ENCODE data around the gene RSPH3.
"Not testable (repeated sequence)": the region's sequence is repeated elsewhere in the genome, so short reads cannot be mapped to it uniquely, and the experiment has no call there.

The RSPH3 gene

GRCh38 chr6:158996856-158997255 lies 3.1 kb downstream of the RSPH3 start:
- Histone ChIP-seq H3K9me3 (ENCODE audit: control insufficient read depth, low read length) (no peaks in the 10 kb centered on the region), H3K27me3 (replicated peaks; ENCODE audit: control insufficient read depth, insufficient read depth, low read length) (no peaks in the 10 kb centered on the region), H3K36me3 (ENCODE audit: control insufficient read depth, insufficient read depth, low read length, severe bottlenecking) (peaks cover 3% of the 10 kb centered on the region), H3K4me3 (ENCODE audit: low read length) (no peak overlapping the region), H3K4me1 (ENCODE audit: control insufficient read depth, insufficient read depth, low read length) (peaks cover 26% of the 10 kb centered on the region), H3K9ac (ENCODE audit: low read length) (no peak overlapping the region)
- DNase-seq (ENCODE audit: low read depth), result no peak

GRCh38 chr6:158993639-158994038 lies 6.4 kb downstream of the RSPH3 start:
- H3K27me3 ChIP-seq (replicated peaks; ENCODE audit: control insufficient read depth, insufficient read depth, low read length), result no peaks in the 10 kb centered on the region
- H3K4me1 ChIP-seq (ENCODE audit: control insufficient read depth, insufficient read depth, low read length), result peaks cover 17% of the 10 kb centered on the region
- no peaks in the 10 kb centered on the region for H3K9me3 ChIP-seq (ENCODE audit: control insufficient read depth, low read length)
- H3K9ac ChIP-seq (ENCODE audit: low read length), result no peak overlapping the region
- H3K36me3 ChIP-seq (ENCODE audit: control insufficient read depth, insufficient read depth, low read length, severe bottlenecking), result peaks cover 3% of the 10 kb centered on the region
- no peak for DNase-seq (ENCODE audit: low read depth)
- no peak overlapping the region for H3K4me3 ChIP-seq (ENCODE audit: low read length)

GRCh38 chr6:158991017-158991723 lies 8.8 kb downstream of the RSPH3 start:
- DNase-seq (ENCODE audit: low read depth), result no peak
- Histone ChIP-seq H3K4me1 (ENCODE audit: control insufficient read depth, insufficient read depth, low read length) (peaks cover 11% of the 10 kb centered on the region), H3K27me3 (replicated peaks; ENCODE audit: control insufficient read depth, insufficient read depth, low read length) (no peaks in the 10 kb centered on the region), H3K9ac (ENCODE audit: low read length) (no peak overlapping the region), H3K4me3 (ENCODE audit: low read length) (no peak overlapping the region), H3K36me3 (ENCODE audit: control insufficient read depth, insufficient read depth, low read length, severe bottlenecking) (peaks cover 5% of the 10 kb centered on the region), H3K9me3 (ENCODE audit: control insufficient read depth, low read length) (no peaks in the 10 kb centered on the region)

- H3K9ac ChIP-seq (ENCODE audit: low read length); H3K4me1 ChIP-seq (ENCODE audit: control insufficient read depth, insufficient read depth, low read length); H3K4me3 ChIP-seq (ENCODE audit: low read length); DNase-seq (ENCODE audit: low read depth); H3K27me3 ChIP-seq (replicated peaks; ENCODE audit: control insufficient read depth, insufficient read depth, low read length); H3K9me3 ChIP-seq (ENCODE audit: control insufficient read depth, low read length): not testable (repeated sequence)
- peaks cover 11% of the 10 kb centered on the region for H3K36me3 ChIP-seq (ENCODE audit: control insufficient read depth, insufficient read depth, low read length, severe bottlenecking)
Observed at GRCh38 chr6:158989711-158990110, 10.3 kb downstream of the RSPH3 start.

GRCh38 chr6:158988477-158988876 lies 11.5 kb downstream of the RSPH3 start:
- H3K27me3 ChIP-seq (replicated peaks; ENCODE audit: control insufficient read depth, insufficient read depth, low read length), result no peaks in the 10 kb centered on the region
- H3K9me3 ChIP-seq (ENCODE audit: control insufficient read depth, low read length), result no peaks in the 10 kb centered on the region
- DNase-seq (ENCODE audit: low read depth), result no peak
- no peaks in the 10 kb centered on the region for H3K4me1 ChIP-seq (ENCODE audit: control insufficient read depth, insufficient read depth, low read length)
- H3K9ac ChIP-seq (ENCODE audit: low read length), result no peak overlapping the region
- no peak overlapping the region for H3K4me3 ChIP-seq (ENCODE audit: low read length)
- peaks cover 8% of the 10 kb centered on the region for H3K36me3 ChIP-seq (ENCODE audit: control insufficient read depth, insufficient read depth, low read length, severe bottlenecking)

GRCh38 chr6:158987657-158988056 lies 12.3 kb downstream of the RSPH3 start:
- Histone ChIP-seq H3K4me3 (ENCODE audit: low read length) (no peak overlapping the region), H3K27me3 (replicated peaks; ENCODE audit: control insufficient read depth, insufficient read depth, low read length) (no peaks in the 10 kb centered on the region), H3K36me3 (ENCODE audit: control insufficient read depth, insufficient read depth, low read length, severe bottlenecking) (peaks cover 8% of the 10 kb centered on the region), H3K9ac (ENCODE audit: low read length) (no peak overlapping the region), H3K9me3 (ENCODE audit: control insufficient read depth, low read length) (no peaks in the 10 kb centered on the region), H3K4me1 (ENCODE audit: control insufficient read depth, insufficient read depth, low read length) (no peaks in the 10 kb centered on the region)
- DNase-seq (ENCODE audit: low read depth), result no peak

- Histone ChIP-seq H3K9ac (ENCODE audit: low read length) (no peak overlapping the region), H3K36me3 (ENCODE audit: control insufficient read depth, insufficient read depth, low read length, severe bottlenecking) (peaks cover 15% of the 10 kb centered on the region), H3K4me3 (ENCODE audit: low read length) (no peak overlapping the region), H3K27me3 (replicated peaks; ENCODE audit: control insufficient read depth, insufficient read depth, low read length) (no peaks in the 10 kb centered on the region), H3K4me1 (ENCODE audit: control insufficient read depth, insufficient read depth, low read length) (no peaks in the 10 kb centered on the region), H3K9me3 (ENCODE audit: control insufficient read depth, low read length) (no peaks in the 10 kb centered on the region)
- DNase-seq (ENCODE audit: low read depth), result peak; percentile 35
Observed at GRCh38 chr6:158978757-158979156, 21.2 kb downstream of the RSPH3 start.

- DNase-seq (ENCODE audit: low read depth), result no peak
- no peaks in the 10 kb centered on the region for H3K9me3 ChIP-seq (ENCODE audit: control insufficient read depth, low read length)
- no peak overlapping the region for H3K9ac ChIP-seq (ENCODE audit: low read length)
- no peak overlapping the region for H3K4me3 ChIP-seq (ENCODE audit: low read length)
- no peaks in the 10 kb centered on the region for H3K27me3 ChIP-seq (replicated peaks; ENCODE audit: control insufficient read depth, insufficient read depth, low read length)
- H3K4me1 ChIP-seq (ENCODE audit: control insufficient read depth, insufficient read depth, low read length), result no peaks in the 10 kb centered on the region
- H3K36me3 ChIP-seq (ENCODE audit: control insufficient read depth, insufficient read depth, low read length, severe bottlenecking), result peaks cover 18% of the 10 kb centered on the region
Observed at GRCh38 chr6:158977382-158977781, 22.6 kb downstream of the RSPH3 start.

- DNase-seq (ENCODE audit: low read depth), result peak; percentile 82
- Histone ChIP-seq H3K9ac (ENCODE audit: low read length) (no peak overlapping the region), H3K9me3 (ENCODE audit: control insufficient read depth, low read length) (peaks cover 20% of the 10 kb centered on the region), H3K4me1 (ENCODE audit: control insufficient read depth, insufficient read depth, low read length) (no peaks in the 10 kb centered on the region), H3K4me3 (ENCODE audit: low read length) (no peak overlapping the region), H3K27me3 (replicated peaks; ENCODE audit: control insufficient read depth, insufficient read depth, low read length) (no peaks in the 10 kb centered on the region), H3K36me3 (ENCODE audit: control insufficient read depth, insufficient read depth, low read length, severe bottlenecking) (peaks cover 27% of the 10 kb centered on the region)
Observed at GRCh38 chr6:158972241-158973233, 27.5 kb downstream of the RSPH3 start.

- Histone ChIP-seq H3K9me3 (ENCODE audit: control insufficient read depth, low read length) (peaks cover 32% of the 10 kb centered on the region), H3K36me3 (ENCODE audit: control insufficient read depth, insufficient read depth, low read length, severe bottlenecking) (peaks cover 18% of the 10 kb centered on the region), H3K4me1 (ENCODE audit: control insufficient read depth, insufficient read depth, low read length) (no peaks in the 10 kb centered on the region), H3K27me3 (replicated peaks; ENCODE audit: control insufficient read depth, insufficient read depth, low read length) (no peaks in the 10 kb centered on the region), H3K9ac (ENCODE audit: low read length) (no peak overlapping the region), H3K4me3 (ENCODE audit: low read length) (no peak overlapping the region)
- DNase-seq (ENCODE audit: low read depth), result no peak
Observed at GRCh38 chr6:158970640-158971275, 29.2 kb downstream of the RSPH3 start.

- Histone ChIP-seq H3K36me3 (ENCODE audit: control insufficient read depth, insufficient read depth, low read length, severe bottlenecking) (peaks cover 16% of the 10 kb centered on the region), H3K4me3 (ENCODE audit: low read length) (peak overlapping the region; percentile 51), H3K4me1 (ENCODE audit: control insufficient read depth, insufficient read depth, low read length) (no peaks in the 10 kb centered on the region), H3K9ac (ENCODE audit: low read length) (no peak overlapping the region), H3K9me3 (ENCODE audit: control insufficient read depth, low read length) (peaks cover 32% of the 10 kb centered on the region), H3K27me3 (replicated peaks; ENCODE audit: control insufficient read depth, insufficient read depth, low read length) (no peaks in the 10 kb centered on the region)
- no peak for DNase-seq (ENCODE audit: low read depth)
Observed at GRCh38 chr6:158969148-158969547, 30.9 kb downstream of the RSPH3 start.

All from adipocyte (in vitro differentiated cells).